Pancreas (tissue), 10 donors: Measurements from ENCODE around the gene IMMP2L. TPM values are rescaled to one million over a fixed set of nuclear protein-coding genes. Genes with fewer than 3 reads are reported as not detected.

Experiments
- ATAC-seq, 4 donors: fragments of 200-7000 bp; cut with Tn5 transposase; one replicate each; pipeline versions ENCODE4 v1.8.0 to v1.9.1; 2020; ENCODE audit warnings: mild to moderate bottlenecking in 4 of 4, moderate library complexity in 4 of 4
- DNase-seq, 6 donors: peaks; one replicate each; pipeline ENCODE4 v3.0.0-alpha.2; 2020
- FAIRE-seq: peaks from 2 replicates; lab custom pipeline; 2012; peaks lifted over from hg19 to GRCh38; lab: Jason Lieb, UNC
- H3K27ac ChIP-seq, 4 donors: fragments of 200-600 bp; sonication (generic); 1 replicate in 3 of 4; 2 replicates in 1 of 4; pipeline versions ENCODE4 v1.5.0 to v1.8.0; 2020
- H3K27me3 ChIP-seq, 4 donors: fragments of 200-600 bp; one replicate each; pipeline ENCODE4 v1.8.0; 2021
- H3K36me3 ChIP-seq, 3 donors: fragments of 200-600 bp; sonication (generic) in 1 of 3; one replicate each; pipeline versions ENCODE4 v1.5.0 to v1.8.0; 2020 to 2021
- H3K4me1 ChIP-seq, 3 donors: fragments of 200-600 bp; one replicate each; pipeline ENCODE4 v1.8.0; 2021
- H3K4me3 ChIP-seq, 4 donors: fragments of 200-600 bp; sonication (generic) in 2 of 4; one replicate each; pipeline versions ENCODE4 v1.5.0 to v1.8.0; 2020 to 2021
- H3K9me3 ChIP-seq, 4 donors: fragments of 200-600 bp; one replicate each; pipeline ENCODE4 v1.8.0; 2021
- CTCF ChIP-seq, 4 donors: fragments of 200-600 bp; sonication (generic) in 3 of 4; IDR thresholded peaks; one replicate each; pipeline versions ENCODE4 v1.5.0 to v1.8.0; 2021; ENCODE audit warnings: antibody characterized with exemption in 4 of 4
- WGBS, 2 donors: extraction: QIAGEN DNeasy Blood & Tissue Kit; methylation state at CpG; one replicate each; pipeline ENCODE4 v1.1.7; 2013; 5-methylcytosine and 5-hydroxymethylcytosine counted together
- intact Hi-C, 3 donors: fragments of 100-400 bp; cut with DNase I; formaldehyde crosslinking; loops; one replicate each; pipeline versions ENCODE4 v1.11.1 to v1.14.2; 2022
- polyA plus RNA-seq, 2 donors: library from polyadenylated mRNA; stranded (reverse); fragments of 200-250 nt; gene quantifications; one replicate each; pipeline ENCODE4 v1.2.3, GENCODE V29; 2013
- total RNA-seq, 6 donors: library from RNA; stranded (reverse); fragmentation: NEBNext Ultra II Directional in 4 of 6; extraction: Animal tissue kit (Norgen Biotek cat#: 25700) in 4 of 6; gene quantifications; one replicate each; pipeline versions ENCODE4 v1.2.1 to v1.2.4, GENCODE V29; 2021 to 2023
- donor health status: healthy with polysubstance abuse.
- donor health status: DM: no; HTN: no; CAD: no; lungs with moderate emphysema.
- donor health status: DM: no; HTN: no; CAD: no.
- donor health status: control.
- donor health status: control.
- donor health status: Bipolar disorder and iron deficiency.
- donor health status: DM: yes; HTN: yes; CAD: no.
- donor health status: DM: no; HTN: no; CAD: no.
- donor health status: DM: no; HTN: no; CAD: no.
- donor health status: DM: yes; HTN: yes; CAD: no.

Gene IMMP2L
- total and polyA plus RNA-seq, 8 donors = 7.3 to 30.0 (median 12.9) TPM

- Histone ChIP-seq H3K27ac (no peak overlapping the region), H3K4me3 (no peak overlapping the region), H3K9me3 (no peaks in the 10 kb centered on the region), H3K27me3 (no peaks in the 10 kb centered on the region), H3K4me1 (no peaks in the 10 kb centered on the region), H3K36me3 (no peaks in the 10 kb centered on the region)
- intact Hi-C loops = no loop called here
- no peak for FAIRE-seq
- no peak for DNase-seq
- WGBS, 2 donors = 92% methylated on average over 1 of the region's 1 CpG
- no peak for ATAC-seq
- no peak for TF ChIP-seq CTCF (IDR thresholded peaks at IDR 0.05)
These were observed 668.2 kb downstream of the IMMP2L start for GRCh38 chr7:110894111-110894510.

DNA sequence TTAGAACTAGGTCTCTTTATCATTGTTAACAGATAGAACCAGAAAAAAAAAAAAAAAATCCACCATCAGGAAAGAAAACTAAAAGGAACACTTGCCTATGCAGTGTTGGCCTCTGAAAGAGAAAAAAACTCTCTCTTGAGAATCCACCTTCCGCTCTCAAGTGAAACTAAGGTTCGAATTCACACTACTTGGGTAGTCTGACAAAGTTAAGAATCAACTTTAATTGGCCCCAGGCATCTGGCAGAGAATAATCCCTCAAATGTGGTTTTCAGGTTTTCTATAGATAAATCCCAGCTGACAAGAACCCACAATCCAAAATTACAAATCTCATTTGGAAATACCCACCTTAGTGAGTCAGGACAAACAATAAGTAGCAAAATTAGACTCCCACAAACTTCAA, 671.1 kb downstream of the IMMP2L start:
- 92 to 96% methylated on average over 2 of the region's 2 CpGs for WGBS, 2 donors
- Histone ChIP-seq H3K27ac (no peak overlapping the region), H3K27me3 (no peaks in the 10 kb centered on the region), H3K4me3 (no peak overlapping the region), H3K36me3 (no peaks in the 10 kb centered on the region), H3K4me1 (no peaks in the 10 kb centered on the region), H3K9me3 (no peaks in the 10 kb centered on the region)
- TF ChIP-seq CTCF (IDR thresholded peaks at IDR 0.05) = no peak
- no peak for ATAC-seq
- intact Hi-C loops = no loop called here
- no peak for FAIRE-seq
- no peak for DNase-seq

DNA sequence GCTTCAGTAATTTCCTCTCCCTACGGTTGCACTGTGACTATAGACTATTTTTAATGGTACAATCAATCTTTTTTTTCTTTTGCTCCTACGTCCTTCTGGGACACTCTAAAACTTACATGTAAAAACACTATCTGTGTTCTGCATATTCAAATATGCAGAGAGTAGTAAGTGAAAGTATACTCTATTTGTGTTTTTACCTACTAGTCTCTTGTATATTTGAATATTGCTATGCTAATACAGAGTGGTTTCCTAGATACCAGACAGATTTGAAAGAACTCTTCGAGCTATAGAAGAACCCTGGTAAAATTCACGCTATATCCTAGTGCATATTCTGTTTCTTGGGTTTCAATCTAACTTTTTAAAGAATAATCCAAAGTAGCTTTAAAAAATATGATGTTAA, 672.2 kb downstream of the IMMP2L start:
- Histone ChIP-seq H3K9me3 (no peaks in the 10 kb centered on the region), H3K27me3 (no peaks in the 10 kb centered on the region), H3K27ac (no peak overlapping the region), H3K4me1 (no peaks in the 10 kb centered on the region), H3K36me3 (no peaks in the 10 kb centered on the region), H3K4me3 (no peak overlapping the region)
- WGBS, 2 donors = 90 to 94% methylated on average over 4 of the region's 4 CpGs
- ATAC-seq = no peak
- TF ChIP-seq CTCF (IDR thresholded peaks at IDR 0.05) = no peak
- no peak for FAIRE-seq
- no peak for DNase-seq
- intact Hi-C loops = no loop called here

DNA sequence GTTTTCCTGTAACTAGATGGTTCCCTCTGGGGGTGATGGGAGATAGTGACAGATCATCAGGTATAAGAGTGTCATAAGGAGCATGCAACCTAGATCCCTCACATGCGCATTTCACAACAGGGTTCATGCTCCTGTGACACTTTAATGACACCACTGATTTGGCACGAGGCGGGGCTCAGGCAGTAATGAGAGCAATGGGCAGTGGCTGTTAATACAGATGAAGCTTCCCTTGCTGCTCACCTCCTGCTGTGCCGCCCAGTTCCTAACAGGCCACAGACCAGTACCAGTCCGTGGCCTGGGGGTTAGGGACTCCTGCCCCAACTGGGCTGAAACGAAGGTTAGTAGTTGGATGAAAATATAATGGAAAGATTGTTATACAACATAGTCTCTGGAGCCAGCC, 673.0 kb downstream of the IMMP2L start:
- H3K4me3 ChIP-seq = no peak overlapping the region
- ATAC-seq = no peak
- intact Hi-C loops = no loop called here

DNA sequence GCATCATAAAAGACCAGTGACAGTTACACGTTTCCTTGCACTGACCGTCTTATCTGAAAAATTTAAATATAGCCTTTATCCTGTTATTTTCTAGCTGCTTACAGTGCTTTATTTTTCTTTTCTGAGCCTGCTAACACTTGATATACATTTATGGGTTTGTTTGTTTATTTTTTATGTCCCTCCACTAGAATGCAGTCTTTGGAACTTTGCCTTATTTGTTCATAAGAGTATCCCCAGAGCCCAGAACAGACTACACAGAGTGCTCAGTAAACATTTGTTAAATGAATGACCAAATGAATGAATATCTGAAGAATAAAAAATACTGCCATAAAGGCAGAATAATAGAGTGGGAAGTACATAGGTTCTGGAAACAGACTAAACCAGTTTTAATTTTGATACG, 673.7 kb downstream of the IMMP2L start:
- H3K9me3 ChIP-seq = no peaks in the 10 kb centered on the region
- no peak overlapping the region for H3K27ac ChIP-seq
- H3K4me3 ChIP-seq = no peak overlapping the region
- no peak for ATAC-seq
- no peak for TF ChIP-seq CTCF (IDR thresholded peaks at IDR 0.05)
- H3K4me1 ChIP-seq = no peaks in the 10 kb centered on the region
- no peak for DNase-seq
- intact Hi-C loops = no loop called here
- no peaks in the 10 kb centered on the region for H3K36me3 ChIP-seq
- FAIRE-seq = no peak
- WGBS, 2 donors = 86 to 88% methylated on average over 3 of the region's 3 CpGs
- H3K27me3 ChIP-seq = no peaks in the 10 kb centered on the region

More for the DNA sequence above, 673.0 kb downstream of the IMMP2L start:
- Histone ChIP-seq H3K27me3 (no peaks in the 10 kb centered on the region), H3K36me3 (no peaks in the 10 kb centered on the region), H3K9me3 (no peaks in the 10 kb centered on the region), H3K4me1 (no peaks in the 10 kb centered on the region), H3K27ac (no peak overlapping the region)
- FAIRE-seq (no peak), DNase-seq (no peak)
- no peak for TF ChIP-seq CTCF (IDR thresholded peaks at IDR 0.05)
- WGBS, 2 donors = 87 to 90% methylated on average over 6 of the region's 6 CpGs
